Lower lobe of right lung (tissue), 2 donors: ENCODE measurements around the gene ANKS4B. TPM values are rescaled to one million over a fixed set of nuclear protein-coding genes. Genes with fewer than 3 reads are reported as not detected.

Source experiments
- ATAC-seq, 2 donors: fragments of 200-7000 bp; cut with Tn5 transposase; one replicate each; pipeline ENCODE4 v1.9.1; 2020 to 2022; ENCODE audit warnings: mild to moderate bottlenecking in 2 of 2, moderate library complexity in 2 of 2
- DNase-seq: peaks from one replicate; pipeline ENCODE4 v3.0.0-alpha.2; 2020
- H3K27ac ChIP-seq: fragments of 200-600 bp; one replicate; pipeline ENCODE4 v1.8.0; 2022
- H3K27me3 ChIP-seq: fragments of 200-600 bp; one replicate; pipeline ENCODE4 v1.8.0; 2022; ENCODE audit warnings: low read depth
- H3K36me3 ChIP-seq: fragments of 200-600 bp; one replicate; pipeline ENCODE4 v1.8.0; 2022; ENCODE audit warnings: mild to moderate bottlenecking
- H3K4me1 ChIP-seq: fragments of 200-600 bp; one replicate; pipeline ENCODE4 v1.8.0; 2022
- H3K4me3 ChIP-seq: fragments of 200-600 bp; one replicate; pipeline ENCODE4 v1.8.0; 2022; ENCODE audit warnings: mild to moderate bottlenecking
- H3K9me3 ChIP-seq: fragments of 200-600 bp; one replicate; pipeline ENCODE4 v1.8.0; 2022
- intact Hi-C: fragments of 100-400 bp; cut with DNase I; formaldehyde crosslinking; loops from one replicate; pipeline ENCODE4 v1.11.0; 2022
- total RNA-seq: library from RNA; stranded (reverse); fragmentation: NEBNext Ultra II Directional; extraction: Animal tissue kit (Norgen Biotek cat#: 25700); gene quantifications from one replicate; pipeline ENCODE4 v1.2.1, GENCODE V29; 2021
- TF ChIP-seq, protein P1 (sequence below): fragments of 200-600 bp; IDR thresholded peaks from one replicate; pipeline ENCODE4 v1.8.0; 2022; ENCODE audit warnings: antibody characterized with exemption, mild to moderate bottlenecking
- donor health status: DM: no; HTN: yes; CAD: no; lungs with severe emphysema.

ANKS4B gene
- total RNA-seq, 1 donor from 2014 or later = not detected

DNA sequence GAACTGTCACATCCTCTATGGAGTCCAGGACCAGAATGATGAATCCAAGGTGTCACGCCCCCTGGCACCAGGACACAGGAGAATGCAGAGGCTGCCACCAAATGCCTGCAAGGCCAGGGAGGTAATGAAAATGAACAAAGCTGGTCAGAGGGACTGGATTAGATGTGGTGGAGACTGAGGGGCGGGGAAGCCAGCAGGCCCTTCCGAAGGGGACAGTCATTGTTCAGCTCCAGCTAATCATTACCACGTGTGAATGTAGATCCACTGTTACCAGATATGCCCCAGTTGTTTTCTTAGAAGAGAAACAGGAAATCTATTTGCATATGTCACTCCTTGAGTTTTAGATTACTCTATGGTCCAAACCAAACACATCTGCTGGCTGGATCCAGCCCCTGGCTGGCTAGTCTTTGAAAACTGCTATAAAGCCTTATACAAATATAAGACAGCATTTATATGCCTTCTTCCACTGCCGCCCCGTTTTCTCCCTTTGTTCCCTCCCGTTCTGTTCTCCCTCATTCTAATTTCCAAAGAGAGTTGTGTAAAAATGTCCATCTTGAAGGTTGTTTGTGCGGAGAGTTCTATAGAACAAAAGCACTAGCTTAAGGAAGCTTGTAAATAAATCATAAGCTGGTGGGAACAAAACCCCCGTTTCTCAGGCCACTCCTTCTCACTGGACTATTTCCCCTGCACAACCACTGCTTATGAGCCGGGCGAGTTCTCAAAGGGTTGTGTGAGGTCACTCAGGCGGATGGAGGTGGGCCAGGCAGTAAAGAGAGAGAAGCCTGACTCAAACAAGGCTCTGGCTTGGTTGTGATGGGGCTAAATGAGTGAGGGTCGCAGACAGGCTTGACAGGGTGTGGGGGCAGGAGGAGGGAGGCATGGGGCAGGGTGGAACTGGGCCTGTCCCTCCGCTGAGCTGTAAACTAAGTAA, 30.4 kb downstream of the ANKS4B start:
- Histone ChIP-seq H3K27me3 (no peaks in the 10 kb centered on the region), H3K27ac (no peak overlapping the region), H3K36me3 (no peaks in the 10 kb centered on the region), H3K4me3 (no peak overlapping the region), H3K9me3 (no peaks in the 10 kb centered on the region), H3K4me1 (no peaks in the 10 kb centered on the region)
- intact Hi-C loops = no loop called here
- TF ChIP-seq, protein P1, sequence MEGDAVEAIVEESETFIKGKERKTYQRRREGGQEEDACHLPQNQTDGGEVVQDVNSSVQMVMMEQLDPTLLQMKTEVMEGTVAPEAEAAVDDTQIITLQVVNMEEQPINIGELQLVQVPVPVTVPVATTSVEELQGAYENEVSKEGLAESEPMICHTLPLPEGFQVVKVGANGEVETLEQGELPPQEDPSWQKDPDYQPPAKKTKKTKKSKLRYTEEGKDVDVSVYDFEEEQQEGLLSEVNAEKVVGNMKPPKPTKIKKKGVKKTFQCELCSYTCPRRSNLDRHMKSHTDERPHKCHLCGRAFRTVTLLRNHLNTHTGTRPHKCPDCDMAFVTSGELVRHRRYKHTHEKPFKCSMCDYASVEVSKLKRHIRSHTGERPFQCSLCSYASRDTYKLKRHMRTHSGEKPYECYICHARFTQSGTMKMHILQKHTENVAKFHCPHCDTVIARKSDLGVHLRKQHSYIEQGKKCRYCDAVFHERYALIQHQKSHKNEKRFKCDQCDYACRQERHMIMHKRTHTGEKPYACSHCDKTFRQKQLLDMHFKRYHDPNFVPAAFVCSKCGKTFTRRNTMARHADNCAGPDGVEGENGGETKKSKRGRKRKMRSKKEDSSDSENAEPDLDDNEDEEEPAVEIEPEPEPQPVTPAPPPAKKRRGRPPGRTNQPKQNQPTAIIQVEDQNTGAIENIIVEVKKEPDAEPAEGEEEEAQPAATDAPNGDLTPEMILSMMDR = no peak
- ATAC-seq (peak in 1 of 2 donors; percentile 16), DNase-seq (no peak)

GRCh38 chr16:21264571-21265036, 31.1 kb downstream of the ANKS4B start:
- no peak overlapping the region for H3K4me3 ChIP-seq
- TF ChIP-seq, protein P1 = no peak
- no peak for DNase-seq
- no peaks in the 10 kb centered on the region for H3K36me3 ChIP-seq
- no peak overlapping the region for H3K27ac ChIP-seq
- H3K27me3 ChIP-seq = no peaks in the 10 kb centered on the region
- H3K9me3 ChIP-seq = no peaks in the 10 kb centered on the region
- ATAC-seq = no peak
- H3K4me1 ChIP-seq = no peaks in the 10 kb centered on the region
- intact Hi-C loops = no loop called here

DNA sequence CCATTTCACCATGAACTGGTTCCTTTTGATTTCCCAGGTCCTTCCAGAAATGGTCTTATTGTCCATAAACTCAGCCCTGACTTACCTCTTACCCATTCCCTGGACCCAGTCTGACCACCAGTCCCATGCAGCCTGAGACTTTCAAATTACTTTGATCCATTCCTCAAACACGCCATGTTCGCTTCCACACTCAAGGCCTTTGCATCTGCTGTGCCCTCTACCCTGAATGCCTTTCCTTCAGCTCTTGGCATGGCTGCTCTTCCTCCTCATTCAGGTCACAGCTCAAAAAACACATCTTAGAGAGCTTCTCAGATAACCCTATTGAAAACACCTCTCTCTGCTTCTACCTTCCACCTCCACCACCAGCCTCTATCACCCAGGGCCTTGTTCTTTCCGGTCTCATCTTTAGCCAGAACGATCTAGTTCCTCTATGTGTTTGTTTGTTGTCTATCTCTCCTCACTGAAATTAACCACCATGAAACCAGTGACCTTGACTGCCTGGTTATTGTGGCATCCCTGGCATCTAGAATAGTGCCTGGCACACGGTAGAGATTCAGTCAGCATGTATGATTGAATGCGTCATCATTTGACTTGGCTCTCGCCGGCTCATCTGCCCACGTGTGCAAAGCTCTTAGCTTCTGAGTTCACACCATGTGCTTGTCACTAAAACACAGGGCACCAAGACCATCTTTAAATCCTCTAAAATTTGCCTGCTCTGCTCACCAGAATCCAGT, 31.8 kb downstream of the ANKS4B start:
- H3K4me3 ChIP-seq = no peak overlapping the region
- ATAC-seq = no peak
- no peaks in the 10 kb centered on the region for H3K9me3 ChIP-seq
- no peak for DNase-seq
- intact Hi-C loops = no loop called here
- no peak overlapping the region for H3K27ac ChIP-seq
- TF ChIP-seq, protein P1 = no peak
- H3K27me3 ChIP-seq = no peaks in the 10 kb centered on the region
- H3K4me1 ChIP-seq = no peaks in the 10 kb centered on the region
- no peaks in the 10 kb centered on the region for H3K36me3 ChIP-seq

GRCh38 chr16:21267298-21267697, 33.8 kb downstream of the ANKS4B start:
- Histone ChIP-seq H3K4me3 (no peak overlapping the region), H3K4me1 (no peaks in the 10 kb centered on the region), H3K36me3 (no peaks in the 10 kb centered on the region), H3K27me3 (no peaks in the 10 kb centered on the region), H3K27ac (no peak overlapping the region), H3K9me3 (no peaks in the 10 kb centered on the region)
- DNase-seq = no peak
- TF ChIP-seq, protein P1 = no peak
- ATAC-seq = no peak
- intact Hi-C loops = no loop called here

GRCh38 chr16:21268236-21268635, 34.7 kb downstream of the ANKS4B start:
- H3K27me3 ChIP-seq = no peaks in the 10 kb centered on the region
- H3K4me1 ChIP-seq = no peaks in the 10 kb centered on the region
- no peaks in the 10 kb centered on the region for H3K9me3 ChIP-seq
- H3K27ac ChIP-seq = no peak overlapping the region
- H3K4me3 ChIP-seq = no peak overlapping the region
- ATAC-seq = peak in 1 of 2 donors; percentile 45
- TF ChIP-seq, protein P1 = no peak
- intact Hi-C loops = no loop called here
- H3K36me3 ChIP-seq = no peaks in the 10 kb centered on the region
- DNase-seq = no peak
